Activated T-helper 1 cell treated with anti-CD3 and anti-CD28 coated beads, Interleukin-2, amount 50 U/mL, for 16 hours (primary cell): Measurements from ENCODE around the gene PRAMEF18.
"Not testable (repeated sequence)": the region's sequence is repeated elsewhere in the genome, so short reads cannot be mapped to it uniquely, and the experiment has no call there.

Source experiments
- DNase-seq, 2 donors: peaks; one replicate each; pipeline ENCODE4 v3.0.0-alpha.2; 2020; ENCODE audit warnings: low read depth in 1 of 2, low spot score in 1 of 2

The PRAMEF18 gene

GRCh38 chr1:13225675-13226204 lies at the start of gene PRAMEF18:
TSS of gene PRAMEF18 (minus strand) at chr1:13226154. CDS start at chr1:13226106, 48 bp downstream.
- not testable (repeated sequence) for DNase-seq

GRCh38 chr1:13265124-13265523 lies 39.2 kb upstream of the PRAMEF18 start:
- DNase-seq, result not testable (repeated sequence)

- DNase-seq, result not testable (repeated sequence)
These were observed 27.9 kb upstream of the PRAMEF18 start, which contains the start of gene PRAMEF5 for GRCh38 chr1:13253898-13254297. TSS of gene PRAMEF5 (plus strand) at chr1:13254198. CDS start at chr1:13259269, 5,071 bp downstream.

- DNase-seq, result not testable (repeated sequence)
These were observed 21.2 kb upstream of the PRAMEF18 start for GRCh38 chr1:13247122-13247521.

GRCh38 chr1:13246554-13246871 lies 20.6 kb upstream of the PRAMEF18 start:
- not testable (repeated sequence) for DNase-seq

- not testable (repeated sequence) for DNase-seq
These were observed 20.0 kb upstream of the PRAMEF18 start for GRCh38 chr1:13245841-13246553.

GRCh38 chr1:13243536-13244263 lies 17.7 kb upstream of the PRAMEF18 start:
- DNase-seq, result not testable (repeated sequence)

GRCh38 chr1:13239633-13240032 lies 13.7 kb upstream of the PRAMEF18 start:
- DNase-seq, result not testable (repeated sequence)

GRCh38 chr1:13237572-13237971 lies 11.6 kb upstream of the PRAMEF18 start:
- not testable (repeated sequence) for DNase-seq

GRCh38 chr1:13234057-13234456 lies 8.1 kb upstream of the PRAMEF18 start:
- DNase-seq, result not testable (repeated sequence)

GRCh38 chr1:13232056-13232455 lies 6.1 kb upstream of the PRAMEF18 start:
- not testable (repeated sequence) for DNase-seq

- not testable (repeated sequence) for DNase-seq
These were observed 5.3 kb upstream of the PRAMEF18 start for GRCh38 chr1:13231061-13231750.

- not testable (repeated sequence) for DNase-seq
These were observed 4.6 kb upstream of the PRAMEF18 start for GRCh38 chr1:13230601-13231000.

- DNase-seq, result not testable (repeated sequence)
These were observed 4.1 kb upstream of the PRAMEF18 start for GRCh38 chr1:13230096-13230495.

GRCh38 chr1:13228343-13228781 lies 2.4 kb upstream of the PRAMEF18 start:
- no peak for DNase-seq

- DNase-seq, result not testable (repeated sequence)
These were observed 1.5 kb upstream of the PRAMEF18 start for GRCh38 chr1:13227271-13228055.

- DNase-seq, result no peak
These were observed 1.4 kb downstream of the PRAMEF18 start for GRCh38 chr1:13224480-13225060.

GRCh38 chr1:13222788-13223187 lies 3.2 kb downstream of the PRAMEF18 start:
- not testable (repeated sequence) for DNase-seq

GRCh38 chr1:13219203-13219602 lies 6.8 kb downstream of the PRAMEF18 start:
- DNase-seq, result not testable (repeated sequence)

- DNase-seq, result not testable (repeated sequence)
These were observed 9.3 kb downstream of the PRAMEF18 start for GRCh38 chr1:13216619-13217018.
